ENCODE results near the gene MUL1.

The MUL1 gene

GRCh38 chr1:20470194-20470593 lies 37.8 kb downstream of the MUL1 start:
- no peak for DNase-seq (ENCODE audit: low read depth in 3 of 3)

GRCh38 chr1:20469406-20470076 lies 38.4 kb downstream of the MUL1 start:
- no peak for DNase-seq (ENCODE audit: low read depth in 3 of 3)

- no peak for DNase-seq (ENCODE audit: low read depth in 3 of 3)
Observed at GRCh38 chr1:20466273-20466672, 41.7 kb downstream of the MUL1 start.

- no peak for DNase-seq (ENCODE audit: low read depth in 3 of 3)
Observed at GRCh38 chr1:20465187-20465586, 42.8 kb downstream of the MUL1 start.

- DNase-seq (ENCODE audit: low read depth in 3 of 3), result no peak
Observed at GRCh38 chr1:20463502-20463901, 44.4 kb downstream of the MUL1 start.

- DNase-seq (ENCODE audit: low read depth in 3 of 3), result no peak
Observed at GRCh38 chr1:20462397-20462796, 45.6 kb downstream of the MUL1 start.

GRCh38 chr1:20458717-20459116 lies 49.2 kb downstream of the MUL1 start:
- no peak for DNase-seq (ENCODE audit: low read depth in 3 of 3)

- DNase-seq (ENCODE audit: low read depth in 3 of 3), result no peak
Observed at GRCh38 chr1:20454004-20454403, 53.9 kb downstream of the MUL1 start.

GRCh38 chr1:20449735-20450311 lies 58.1 kb downstream of the MUL1 start:
- DNase-seq (ENCODE audit: low read depth in 3 of 3), result no peak

All from stimulated activated CD4-positive, alpha-beta T cell treated with anti-CD3 and anti-CD28 coated beads, TNF-alpha, amount 100 ng/mL, for 4 hours (primary cell).